B cell (primary cell): ENCODE measurements around the gene TCIRG1. TPM values are rescaled to one million over a fixed set of nuclear protein-coding genes. Genes with fewer than 3 reads are reported as not detected.

Source experiments
- ATAC-seq: fragments of 200-7000 bp; cut with Tn5 transposase; one replicate; pipeline ENCODE4 v1.10.0; 2021; ENCODE audit warnings: low read depth, mild to moderate bottlenecking, moderate number of reproducible peaks, moderate library complexity
- CTCF ChIA-PET: fragments of 350-600 bp; sonication (Branson Sonifier 250); formaldehyde crosslinking; loops from one replicate; lab custom pipeline; 2021; ENCODE audit warnings: antibody characterized with exemption, inconsistent platforms; lab: Charles Lee
- POLR2A ChIA-PET: fragments of 350-600 bp; sonication (Branson Sonifier 250); formaldehyde crosslinking; loops from one replicate; lab custom pipeline; 2021; ENCODE audit warnings: antibody characterized with exemption; lab: Charles Lee
- DNase-seq: peaks from one replicate; pipeline ENCODE4 v3.0.0; 2013
- H2AFZ ChIP-seq: 2 replicates; pipeline ENCODE4 v1.6.1; 2012; ENCODE audit warnings: mild to moderate bottlenecking, low read depth, low read length; ENCODE audit not compliant: insufficient read depth, poor library complexity, severe bottlenecking
- H3K27ac ChIP-seq, 2 donors: 1 replicate in 1 of 2; 2 replicates in 1 of 2; pipeline ENCODE4 v1.5.1; 2012 to 2013; ENCODE audit warnings: low read length in 2 of 2, mild to moderate bottlenecking in 2 of 2, moderate library complexity in 1 of 2
- H3K27me3 ChIP-seq, 4 experiments: fragments of 200-600 bp in 1 of 4; sonication (generic) in 1 of 4; replicated peaks in 1 of 4; 1 replicate in 2 of 4; 2 replicates in 2 of 4; pipeline versions ENCODE4 v1.6.1 to v1.7.0; 2013 to 2016; ENCODE audit warnings: low read length in 3 of 4, mild to moderate bottlenecking in 2 of 4, mixed read lengths in 1 of 4, moderate library complexity in 1 of 4; ENCODE audit not compliant: insufficient read depth in 4 of 4, control insufficient read depth in 3 of 4; ENCODE audit errors: control extremely low read depth in 1 of 4
- H3K36me3 ChIP-seq, 2 experiments: replicated peaks in 1 of 2; 1 replicate in 1 of 2; 2 replicates in 1 of 2; pipeline versions ENCODE4 v1.6.1 to v1.7.1; 2013; ENCODE audit warnings: low read length in 1 of 2; ENCODE audit not compliant: insufficient read depth in 2 of 2, control insufficient read depth in 1 of 2; ENCODE audit errors: control extremely low read depth in 1 of 2, extremely low read depth in 1 of 2
- H3K4me1 ChIP-seq, 2 donors: fragments of 200-600 bp in 1 of 2; sonication (generic) in 1 of 2; 1 replicate in 1 of 2; 2 replicates in 1 of 2; pipeline versions ENCODE4 v1.5.1 to v1.6.1; 2013 to 2017; ENCODE audit warnings: low read length in 2 of 2; ENCODE audit not compliant: control insufficient read depth in 2 of 2, insufficient read depth in 2 of 2
- H3K4me2 ChIP-seq: replicated peaks from 2 replicates; pipeline ENCODE3; 2012; ENCODE audit warnings: mild to moderate bottlenecking, low read depth, low read length; ENCODE audit not compliant: poor library complexity, severe bottlenecking
- H3K4me3 ChIP-seq, 5 experiments: fragments of 200-600 bp in 1 of 5; sonication (generic) in 1 of 5; 1 replicate in 3 of 5; 2 replicates in 2 of 5; pipeline versions ENCODE4 v1.5.1 to v1.7.0; 2011 to 2016; ENCODE audit warnings: low read length in 4 of 5, mild to moderate bottlenecking in 4 of 5, low read depth in 2 of 5, control low read depth in 1 of 5, moderate library complexity in 1 of 5; ENCODE audit not compliant: insufficient read depth in 1 of 5; ENCODE audit errors: control extremely low read depth in 1 of 5, extremely low read depth in 1 of 5
- H3K79me2 ChIP-seq: fragments of 200-600 bp; sonication (generic); one replicate; pipeline ENCODE4 v1.6.0; 2016; ENCODE audit warnings: low read length; ENCODE audit not compliant: control insufficient read depth, insufficient read depth
- H3K9ac ChIP-seq: fragments of 200-600 bp; sonication (generic); 2 replicates; pipeline ENCODE4 v1.6.1; 2017; ENCODE audit warnings: mild to moderate bottlenecking, low read length, moderate library complexity
- H3K9me3 ChIP-seq, 3 donors: one replicate each; pipeline versions ENCODE4 v1.6.1 to v1.7.1; 2013; ENCODE audit warnings: low read length in 2 of 3; ENCODE audit not compliant: control insufficient read depth in 2 of 3, insufficient read depth in 1 of 3; ENCODE audit errors: control extremely low read depth in 1 of 3
- H4K20me1 ChIP-seq: 2 replicates; pipeline ENCODE4 v1.6.0; 2012; ENCODE audit warnings: mild to moderate bottlenecking, low read length; ENCODE audit not compliant: insufficient read depth, control insufficient read depth, poor library complexity, severe bottlenecking
- H3K27ac Mint-ChIP-seq: one replicate; pipeline ENCODE4 v1.8.0; 2021; ENCODE audit warnings: mixed read lengths
- H3K27me3 Mint-ChIP-seq: one replicate; pipeline ENCODE4 v1.8.0; 2021; ENCODE audit warnings: mixed read lengths
- H3K4me1 Mint-ChIP-seq: one replicate; pipeline ENCODE4 v1.8.0; 2021; ENCODE audit warnings: mixed read lengths
- H3K4me3 Mint-ChIP-seq: one replicate; pipeline ENCODE4 v1.8.0; 2021; ENCODE audit warnings: mixed read lengths
- H3K9me3 Mint-ChIP-seq: one replicate; pipeline ENCODE4 v1.8.0; 2022; ENCODE audit warnings: mixed read lengths; ENCODE audit not compliant: insufficient read depth
- EZH2 ChIP-seq: IDR thresholded peaks from 2 replicates; pipeline ENCODE4 v1.6.1; 2012; ENCODE audit warnings: borderline replicate concordance, low read depth, mild to moderate bottlenecking, moderate library complexity, low read length; ENCODE audit not compliant: insufficient read depth, poor library complexity, severe bottlenecking
- WGBS: methylation state at CpG from one replicate; pipeline ENCODE4 v1.1.5; 2013; ENCODE audit warnings: missing lambda C conversion rate; ENCODE audit not compliant: insufficient coverage; 5-methylcytosine and 5-hydroxymethylcytosine counted together
- intact Hi-C: fragments of 100-400 bp; cut with micrococcal nuclease; formaldehyde crosslinking; loops from one replicate; pipeline ENCODE4 v1.10.0; 2022
- polyA plus RNA-seq: library from polyadenylated mRNA; depleted of rRNA; stranded (reverse); fragments of >200 nt; gene quantifications from 2 replicates; pipeline ENCODE4 v1.2.3, GENCODE V29; 2012
- total RNA-seq, 2 donors: library from RNA; stranded (reverse); fragments of 120-200 nt in 1 of 2; gene quantifications; 1 replicate in 1 of 2; 2 replicates in 1 of 2; pipeline versions ENCODE4 v1.2.3 to v1.2.4, GENCODE V29; 2013 to 2022
- TF ChIP-seq, protein P1 (sequence below): fragments of 200-600 bp; IDR thresholded peaks from one replicate; pipeline ENCODE4 v1.8.0; 2022; ENCODE audit warnings: antibody characterized with exemption, mild to moderate bottlenecking

The TCIRG1 gene
- total and polyA plus RNA-seq, 2 donors (not counting 1 experiment from before 2014, with no cell fraction given) = 305 to 725 TPM

GRCh38 chr11:68099057-68099456 is 60.2 kb downstream of the TCIRG1 start:
- Histone ChIP-seq H3K27ac (peak overlapping the region; percentile 14 to 68), H3K4me1 (peaks cover 14 to 19% of the 10 kb centered on the region in 2 donors), H3K9ac (peak overlapping the region; percentile 46), H4K20me1 (no peaks in the 10 kb centered on the region), H3K27me3 (no peaks in the 10 kb centered on the region), H3K9me3 (no peaks in the 10 kb centered on the region), H2AFZ (no peak overlapping the region), H3K4me3 (no peak overlapping the region), H3K79me2 (peaks cover 42% of the 10 kb centered on the region), H3K4me2 (peak overlapping the region; percentile 65), H3K36me3 (no peaks in the 10 kb centered on the region)
- no peaks in the 10 kb centered on the region for H3K9me3 Mint-ChIP-seq
- intact Hi-C loops = no loop called here
- no peaks in the 10 kb centered on the region for H3K27me3 Mint-ChIP-seq
- peaks cover 23% of the 10 kb centered on the region for H3K4me1 Mint-ChIP-seq
- TF ChIP-seq EZH2 = no peak
- TF ChIP-seq, protein P1, sequence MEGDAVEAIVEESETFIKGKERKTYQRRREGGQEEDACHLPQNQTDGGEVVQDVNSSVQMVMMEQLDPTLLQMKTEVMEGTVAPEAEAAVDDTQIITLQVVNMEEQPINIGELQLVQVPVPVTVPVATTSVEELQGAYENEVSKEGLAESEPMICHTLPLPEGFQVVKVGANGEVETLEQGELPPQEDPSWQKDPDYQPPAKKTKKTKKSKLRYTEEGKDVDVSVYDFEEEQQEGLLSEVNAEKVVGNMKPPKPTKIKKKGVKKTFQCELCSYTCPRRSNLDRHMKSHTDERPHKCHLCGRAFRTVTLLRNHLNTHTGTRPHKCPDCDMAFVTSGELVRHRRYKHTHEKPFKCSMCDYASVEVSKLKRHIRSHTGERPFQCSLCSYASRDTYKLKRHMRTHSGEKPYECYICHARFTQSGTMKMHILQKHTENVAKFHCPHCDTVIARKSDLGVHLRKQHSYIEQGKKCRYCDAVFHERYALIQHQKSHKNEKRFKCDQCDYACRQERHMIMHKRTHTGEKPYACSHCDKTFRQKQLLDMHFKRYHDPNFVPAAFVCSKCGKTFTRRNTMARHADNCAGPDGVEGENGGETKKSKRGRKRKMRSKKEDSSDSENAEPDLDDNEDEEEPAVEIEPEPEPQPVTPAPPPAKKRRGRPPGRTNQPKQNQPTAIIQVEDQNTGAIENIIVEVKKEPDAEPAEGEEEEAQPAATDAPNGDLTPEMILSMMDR = no peak
- ChIA-PET CTCF (interaction anchor here (1.0 kb wide), 1 partner anchor 111 kb away, joined by 3 read pairs; no protein-coding TSS in a partner anchor), POLR2A (no interaction called here)
- no peak for ATAC-seq
- DNase-seq = no peak
- peak overlapping the region; percentile 50 for H3K4me3 Mint-ChIP-seq
- H3K27ac Mint-ChIP-seq = peak overlapping the region; percentile 78

DNA sequence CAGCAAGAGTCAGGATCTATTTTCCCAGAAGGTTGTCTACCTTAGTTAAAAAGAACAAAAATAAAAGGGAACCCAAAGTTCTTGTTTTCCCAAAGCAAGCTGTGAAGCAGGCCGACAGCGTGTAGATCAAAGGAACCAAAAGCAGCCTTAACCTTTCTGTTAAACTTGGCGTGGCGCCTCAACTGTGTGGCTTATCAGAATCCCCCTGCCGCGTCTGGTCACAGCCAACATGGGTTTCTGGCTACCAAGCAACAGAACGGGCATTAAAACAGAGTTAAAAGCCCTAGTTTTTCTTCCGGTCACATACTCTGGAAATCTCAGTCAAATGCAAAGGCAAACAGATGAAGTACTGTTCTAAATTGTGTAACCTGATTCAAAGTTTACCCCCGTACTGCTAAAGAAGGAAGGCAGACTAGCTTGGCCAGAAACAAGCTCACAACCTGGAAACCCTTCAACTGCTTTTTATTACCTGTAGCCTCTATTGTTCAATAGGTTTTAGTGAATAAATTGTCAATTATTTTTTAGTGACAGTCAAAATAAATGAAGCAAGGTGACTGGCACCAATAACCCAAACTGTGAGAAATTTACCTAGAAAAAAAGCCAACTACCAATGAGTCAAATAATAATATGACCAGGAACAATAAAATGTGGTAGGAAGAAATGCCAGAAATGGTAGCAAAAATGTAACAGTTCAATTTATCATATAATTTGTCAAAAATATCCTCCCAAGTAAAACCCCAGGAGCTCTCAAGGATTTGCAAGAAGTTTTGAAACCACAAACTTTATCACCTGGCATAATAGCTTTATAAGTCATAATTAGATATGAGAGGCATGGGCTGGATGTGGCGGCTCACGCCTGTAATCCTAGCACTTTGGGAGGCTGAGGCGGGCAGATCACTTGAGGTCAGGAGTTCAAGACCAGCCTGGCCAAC is 60.9 kb downstream of the TCIRG1 start:
- peak; percentile 28 for DNase-seq
- Histone ChIP-seq H4K20me1 (no peaks in the 10 kb centered on the region), H3K27ac (peak overlapping the region; percentile 14 to 68), H3K9ac (peak overlapping the region; percentile 46), H3K9me3 (no peaks in the 10 kb centered on the region), H3K4me3 (peak overlapping the region in 3 of 5 experiments; percentile 5 to 22 (median 12)), H3K4me1 (peaks cover 14 to 19% of the 10 kb centered on the region in 2 donors), H3K36me3 (no peaks in the 10 kb centered on the region), H3K4me2 (peak overlapping the region; percentile 65), H3K27me3 (no peaks in the 10 kb centered on the region), H3K79me2 (peaks cover 44% of the 10 kb centered on the region), H2AFZ (peak overlapping the region; percentile 62)
- POLR2A ChIA-PET = no interaction called here
- CTCF ChIA-PET = interaction anchor here (1.0 kb wide), 1 partner anchor 110 kb away, joined by 3 read pairs; no protein-coding TSS in a partner anchor
- 2% methylated on average over 7 of the region's 12 CpGs for WGBS
- ATAC-seq = no peak
- H3K4me1 Mint-ChIP-seq = peaks cover 23% of the 10 kb centered on the region
- no peaks in the 10 kb centered on the region for H3K9me3 Mint-ChIP-seq
- peak overlapping the region; percentile 50 for H3K4me3 Mint-ChIP-seq
- H3K27me3 Mint-ChIP-seq = no peaks in the 10 kb centered on the region
- H3K27ac Mint-ChIP-seq = peak overlapping the region; percentile 78
- TF ChIP-seq, protein P1 = no peak
- TF ChIP-seq EZH2 = no peak
- intact Hi-C loops = no loop called here
